Adrenal gland (tissue), 5 donors: Measurements from ENCODE around the gene BANF2.

Source experiments
- CTCF ChIP-seq, 6 experiments: fragments of 450-650 bp in 4 of 6; fragments of 200-600 bp in 2 of 6; sonication (generic) in 1 of 6; IDR thresholded peaks; 1 replicate in 5 of 6; 2 replicates in 1 of 6; pipeline versions ENCODE4 v1.5.1 to v1.8.0; 2016 to 2021; ENCODE audit warnings: antibody characterized with exemption in 6 of 6, mild to moderate bottlenecking in 2 of 6, moderate library complexity in 1 of 6
- POLR2A ChIP-seq, 2 donors: fragments of 450-650 bp; IDR thresholded peaks; one replicate each; pipeline ENCODE4 v1.6.1; 2017; ENCODE audit warnings: antibody characterized with exemption in 2 of 2, mild to moderate bottlenecking in 2 of 2, moderate library complexity in 1 of 2
- donor health status: DM: no; HTN: no; CAD: no.

- TF ChIP-seq POLR2A (IDR thresholded peaks at IDR 0.05) (no peak), CTCF (IDR thresholded peaks at IDR 0.05) (no peak)
These were observed 31.3 kb upstream of the BANF2 start for GRCh38 chr20:17668432-17668831.
